K562 (cell line): ENCODE data around the gene SAMD13. TPM values are rescaled to one million over a fixed set of nuclear protein-coding genes. Genes with fewer than 3 reads are reported as not detected.

Source experiments
- ATAC-seq: fragments of 200-7000 bp; cut with Tn5 transposase; 3 replicates; pipeline ENCODE4 v1.9.1; 2020; ENCODE audit warnings: moderate library complexity
- BruUV-seq: library from RNA; stranded (reverse); fragments of 400-500 nt; replicated peaks from 2 replicates; lab custom pipeline; 2021; lab: Mats Ljungman, UMichigan
- CTCF ChIA-PET: fragments of 300-600 bp; formaldehyde crosslinking; extraction: SDS; loops from one replicate; lab custom pipeline; 2021; ENCODE audit warnings: low intra/inter-chr PET ratio; lab: Yijun Ruan, JAX
- POLR2A ChIA-PET: fragments of 300-600, 350-650 bp; sonication (Branson Sonifier 250); formaldehyde crosslinking; extraction: SDS; loops from one replicate; lab custom pipeline; 2021; ENCODE audit warnings: antibody characterized with exemption, inconsistent platforms; lab: Yijun Ruan, JAX
- DNase-seq, 4 experiments: peaks; one replicate each; pipeline versions ENCODE4 v3.0.0 to v3.0.0-alpha.2; 2011 to 2018; ENCODE audit warnings: low spot score in 3 of 4, mixed read lengths in 3 of 4; ENCODE audit errors: extremely low read depth in 1 of 4
- FAIRE-seq: peaks from 2 replicates; lab custom pipeline; 2011; peaks lifted over from hg19 to GRCh38; lab: Jason Lieb, UNC
- H2AFZ ChIP-seq: 2 replicates; pipeline ENCODE4 v1.6.0; 2011; ENCODE audit warnings: low read depth, low read length, control low read depth, inconsistent platforms
- H3K27ac ChIP-seq: fragments of 200-600 bp; 3 replicates; pipeline ENCODE4 v1.8.0; 2011; ENCODE audit warnings: low read depth, mild to moderate bottlenecking, control low read depth, inconsistent platforms, low read length, moderate library complexity, mixed read lengths; ENCODE audit errors: extremely low read depth
- H3K27me3 ChIP-seq, 2 experiments: fragments of 300-600 bp in 1 of 2; 2 replicates in 1 of 2; 3 replicates in 1 of 2; pipeline versions ENCODE4 v1.6.0 to v1.8.0; 2011; ENCODE audit warnings: inconsistent platforms in 2 of 2, low read length in 2 of 2, mild to moderate bottlenecking in 1 of 2, mixed read lengths in 1 of 2, moderate library complexity in 1 of 2; ENCODE audit not compliant: control insufficient read depth in 2 of 2, insufficient read depth in 2 of 2
- H3K36me3 ChIP-seq: fragments of 300-600 bp; 3 replicates; pipeline ENCODE4 v1.8.0; 2011; ENCODE audit warnings: mild to moderate bottlenecking, low read length, inconsistent platforms; ENCODE audit not compliant: control insufficient read depth, insufficient read depth
- H3K4me1 ChIP-seq, 2 experiments: fragments of 200-600 bp in 1 of 2; replicated peaks in 1 of 2; 2 replicates in 1 of 2; 3 replicates in 1 of 2; pipeline versions ENCODE4 v1.5.1 to v1.8.0; 2011; ENCODE audit warnings: inconsistent platforms in 2 of 2, low read length in 2 of 2, mild to moderate bottlenecking in 1 of 2, mixed read lengths in 1 of 2, moderate library complexity in 1 of 2; ENCODE audit not compliant: control insufficient read depth in 2 of 2, insufficient read depth in 2 of 2
- H3K4me2 ChIP-seq: 2 replicates; pipeline ENCODE4 v1.6.1; 2011; ENCODE audit warnings: low read length, control low read depth, inconsistent platforms, mixed read lengths; ENCODE audit not compliant: insufficient read depth
- H3K4me3 ChIP-seq: fragments of 200-600 bp; sonication (generic), shearing (Covaris generic); 2 replicates; pipeline ENCODE4 v1.5.1; 2016; ENCODE audit warnings: control low read depth, inconsistent platforms
- H3K79me2 ChIP-seq: fragments of 200-600 bp; 3 replicates; pipeline ENCODE4 v1.8.0; 2011; ENCODE audit warnings: low read length, inconsistent platforms; ENCODE audit not compliant: control insufficient read depth, insufficient read depth
- H3K9ac ChIP-seq, 2 experiments: 2 replicates each; pipeline versions ENCODE4 v1.6.0 to v1.6.1; 2011; ENCODE audit warnings: low read depth in 2 of 2, low read length in 2 of 2, control low read depth in 1 of 2, inconsistent platforms in 1 of 2, mild to moderate bottlenecking in 1 of 2, mixed read lengths in 1 of 2; ENCODE audit not compliant: insufficient read depth in 1 of 2
- H3K9me1 ChIP-seq: one replicate; pipeline ENCODE4 v1.6.0; 2011; ENCODE audit warnings: inconsistent platforms, mild to moderate bottlenecking, low read length, moderate library complexity; ENCODE audit not compliant: control insufficient read depth, insufficient read depth
- H3K9me3 ChIP-seq: replicated peaks from 2 replicates; pipeline ENCODE4 v1.5.1; 2011; ENCODE audit warnings: low read depth, low read length, inconsistent platforms; ENCODE audit not compliant: control insufficient read depth, insufficient read depth
- H4K20me1 ChIP-seq: replicated peaks from 2 replicates; pipeline ENCODE4 v1.6.1; 2011; ENCODE audit warnings: low read length, inconsistent platforms, mixed read lengths; ENCODE audit not compliant: control insufficient read depth, insufficient read depth
- CC2D1A ChIP-seq: fragments of 450-650 bp; IDR thresholded peaks from 2 replicates; pipeline ENCODE4 v1.6.1; 2017; ENCODE audit warnings: mild to moderate bottlenecking
- FOXA1 ChIP-seq: fragments of 450-650 bp; IDR thresholded peaks from 2 replicates; pipeline ENCODE4 v1.6.1; 2016; ENCODE audit warnings: mild to moderate bottlenecking, borderline replicate concordance
- MAFK ChIP-seq: IDR thresholded peaks from 2 replicates; pipeline ENCODE4 v1.6.1; 2011; ENCODE audit warnings: low read length, improper control_type of control experiment
- NEUROD1 ChIP-seq: fragments of 150-350 bp; IDR thresholded peaks from 2 replicates; pipeline ENCODE4 v1.6.1; 2014; ENCODE audit warnings: borderline replicate concordance, low read length, low read depth; ENCODE audit not compliant: partially characterized antibody
- RBM15 ChIP-seq: fragments of 200-400 bp; formaldehyde crosslinking; IDR thresholded peaks from 2 replicates; pipeline ENCODE4 v1.6.1; 2018; ENCODE audit warnings: mild to moderate bottlenecking, low read length, moderate library complexity; ENCODE audit not compliant: insufficient read depth
- RCOR1 ChIP-seq, 2 experiments: IDR thresholded peaks; 2 replicates each; pipeline ENCODE4 v1.6.1; 2012; ENCODE audit warnings: low read depth in 2 of 2, low read length in 2 of 2, borderline replicate concordance in 1 of 2, improper control_type of control experiment in 1 of 2
- TEAD2 ChIP-seq: fragments of 450-650 bp; IDR thresholded peaks from 2 replicates; pipeline ENCODE4 v1.6.1; 2016; ENCODE audit warnings: missing genetic modification characterization, control low read depth, missing compliant biosample characterization
- THRAP3 ChIP-seq: fragments of 450-650 bp; IDR thresholded peaks from 2 replicates; pipeline ENCODE4 v1.6.1; 2016; ENCODE audit warnings: mild to moderate bottlenecking, inconsistent platforms, borderline replicate concordance
- ZBTB7A ChIP-seq: IDR thresholded peaks from 2 replicates; pipeline ENCODE4 v1.6.1; 2011; ENCODE audit warnings: low read depth, mild to moderate bottlenecking, low read length, moderate library complexity, borderline replicate concordance; ENCODE audit not compliant: control insufficient read depth
- ZNF165 ChIP-seq: fragments of 250-450 bp; sonication (Bioruptor Pico); IDR thresholded peaks from 2 replicates; pipeline ENCODE4 v1.4.0; 2020; ENCODE audit warnings: borderline replicate concordance
- ZNF586 ChIP-seq: fragments of 450-650 bp; formaldehyde crosslinking; conservative IDR thresholded peaks from 2 replicates; pipeline ENCODE4 v1.4.0; 2020; ENCODE audit warnings: mild to moderate bottlenecking, moderate library complexity
- ZNF644 ChIP-seq: fragments of 200-800 bp; sonication (Bioruptor generic); IDR thresholded peaks from 2 replicates; pipeline ENCODE4 v1.6.1; 2016; ENCODE audit warnings: low read depth, missing genetic modification characterization, missing compliant biosample characterization
- WGBS: fragments of 100-300 bp; shearing (Covaris generic); methylation state at CpG from one replicate; pipeline ENCODE4 v1.1.6; 2016; ENCODE audit warnings: low coverage, mixed read lengths; ENCODE audit not compliant: insufficient coverage; ENCODE audit errors: missing lambda C conversion rate; 5-methylcytosine and 5-hydroxymethylcytosine counted together
- in situ Hi-C: fragments of 300-500 bp; cut with MboI; formaldehyde crosslinking; loops from 4 replicates; pipeline ENCODE4 v1.15.0; 2018; ENCODE audit warnings: inconsistent platforms, mixed read lengths
- intact Hi-C: fragments of 100-400 bp; cut with micrococcal nuclease; formaldehyde crosslinking; loops from 2 replicates; pipeline ENCODE4 v1.14.2; 2022
- polyA plus RNA-seq, 8 experiments: library from polyadenylated mRNA; depleted of rRNA in 4 of 8; stranded (reverse) in 5 of 8; unstranded in 3 of 8; fragments of >200 nt; fragmentation: Nextera tagmentation in 2 of 8; fragmentation: Illumina TruSeq in 1 of 8; extraction: Ambion mirVana in 2 of 8; extraction: Trizol in 1 of 8; gene quantifications; 2 replicates each; pipeline versions ENCODE4 v1.2.1 to v1.2.3, GENCODE V29; 2011 to 2014; ENCODE audit warnings: inconsistent platforms in 1 of 8, missing spikeins in 1 of 8
- total RNA-seq, 7 experiments: library from RNA; depleted of rRNA in 6 of 7; stranded (reverse); fragments of >200 nt in 6 of 7; fragmentation: Illumina TruSeq in 2 of 7; extraction: Trizol in 2 of 7; gene quantifications; 2 replicates each; pipeline versions ENCODE4 v1.2.1 to v1.2.3, GENCODE V29; 2011 to 2021; ENCODE audit warnings: low replicate concordance in 1 of 7

The SAMD13 gene
- total and polyA plus RNA-seq, 9 of the 15 experiments (the other 6 are each of a cell fraction or from before 2014, with no cell fraction given) = 0.78 to 2.7 (median 1.00) TPM

- no peaks in the 10 kb centered on the region for H3K9me3 ChIP-seq
- intact Hi-C loops = no loop called here
- H3K9ac ChIP-seq = no peak overlapping the region
- FAIRE-seq = no peak
- ATAC-seq = no peak
- CTCF ChIA-PET = no interaction called here
- H4K20me1 ChIP-seq = no peaks in the 10 kb centered on the region
- H3K27me3 ChIP-seq = no peaks in the 10 kb centered on the region
- no peak overlapping the region for H2AFZ ChIP-seq
- H3K9me1 ChIP-seq = no peaks in the 10 kb centered on the region
- no peaks in the 10 kb centered on the region for H3K36me3 ChIP-seq
- 51% methylated on average over 2 of the region's 2 CpGs for WGBS
- no peaks in the 10 kb centered on the region; a peak in 1 of 5 replicates for H3K4me1 ChIP-seq
- no peak overlapping the region for H3K27ac ChIP-seq
- H3K4me3 ChIP-seq = no peak overlapping the region
- no peak for DNase-seq
- H3K4me2 ChIP-seq = no peak overlapping the region
- no peak for TF ChIP-seq MAFK
- TF ChIP-seq ZBTB7A = no peak
- no peak for TF ChIP-seq CC2D1A
- H3K79me2 ChIP-seq = no peaks in the 10 kb centered on the region
- in situ Hi-C loops = no loop called here
- BruUV-seq = no TSS peak
- POLR2A ChIA-PET = no interaction called here
Observed at GRCh38 chr1:84259376-84259775, 42.1 kb upstream of the SAMD13 start.

GRCh38 chr1:84259989-84260388, 41.5 kb upstream of the SAMD13 start:
- Histone ChIP-seq H4K20me1 (no peaks in the 10 kb centered on the region), H3K9ac (no peak overlapping the region), H3K4me3 (no peak overlapping the region), H3K4me1 (no peaks in the 10 kb centered on the region; a peak in 1 of 5 replicates), H3K27me3 (no peaks in the 10 kb centered on the region), H3K9me1 (no peaks in the 10 kb centered on the region), H3K9me3 (no peaks in the 10 kb centered on the region), H3K79me2 (no peaks in the 10 kb centered on the region), H2AFZ (no peak overlapping the region), H3K4me2 (no peak overlapping the region), H3K27ac (no peak overlapping the region), H3K36me3 (no peaks in the 10 kb centered on the region)
- BruUV-seq = no TSS peak
- 11% methylated on average over 2 of the region's 2 CpGs for WGBS
- ChIA-PET POLR2A (no interaction called here), CTCF (no interaction called here)
- ATAC-seq = no peak
- no peak for DNase-seq
- TF ChIP-seq RBM15 = no peak
- no peak for TF ChIP-seq THRAP3
- TF ChIP-seq RCOR1 (IDR thresholded peaks at IDR 0.05; ENCODE audit: borderline replicate concordance in 1 of 2, low read depth in 2 of 2, low read length in 2 of 2) = no peak
- no peak for TF ChIP-seq NEUROD1
- TF ChIP-seq TEAD2 (tag) = no peak
- no peak for TF ChIP-seq ZNF644
- TF ChIP-seq ZNF586 (CRISPR knock-in tag) = no peak
- no peak for TF ChIP-seq FOXA1
- TF ChIP-seq ZNF165 (CRISPR knock-in tag) = no peak
- in situ Hi-C loops (no loop called here), intact Hi-C loops (no loop called here)
- no peak for FAIRE-seq
